A549 (cell line): ENCODE results near the gene ROPN1.
"Not testable (repeated sequence)": the region's sequence is repeated elsewhere in the genome, so short reads cannot be mapped to it uniquely, and the experiment has no call there.

Experiments
- CBX2 ChIP-seq: fragments of 200-600 bp; sonication (generic); IDR thresholded peaks from 2 replicates; pipeline ENCODE4 v1.6.1; 2016; ENCODE audit warnings: low read depth, mild to moderate bottlenecking, borderline replicate concordance
- CTCF ChIP-seq: fragments of >200 bp; sonication (Bioruptor Twin); formaldehyde crosslinking; IDR thresholded peaks from 3 replicates; pipeline ENCODE4 v1.5.1; 2016
- E2F6 ChIP-seq: IDR thresholded peaks from 2 replicates; pipeline ENCODE4 v1.6.1; 2012; ENCODE audit warnings: low read depth, borderline replicate concordance
- JUN ChIP-seq, 2 experiments: fragments of >200 bp; sonication (Bioruptor Twin); formaldehyde crosslinking; IDR thresholded peaks; 2 replicates in 1 of 2; 3 replicates in 1 of 2; pipeline ENCODE4 v1.6.1; 2016 to 2017
- KDM1A ChIP-seq: fragments of 200-600 bp; sonication (generic); IDR thresholded peaks from 2 replicates; pipeline ENCODE4 v1.6.1; 2016; ENCODE audit warnings: low read depth, mild to moderate bottlenecking
- MAFK ChIP-seq: fragments of 450-650 bp; IDR thresholded peaks from 2 replicates; pipeline ENCODE4 v1.6.1; 2014; ENCODE audit not compliant: partially characterized antibody
- POLR2A ChIP-seq: IDR thresholded peaks from 2 replicates; pipeline ENCODE4 v1.6.1; 2012; ENCODE audit warnings: mild to moderate bottlenecking, low read length
- RCOR1 ChIP-seq: fragments of 150-350 bp; IDR thresholded peaks from 2 replicates; pipeline ENCODE4 v1.6.1; 2014; ENCODE audit warnings: antibody characterized with exemption, low read length, low read depth
- USF2 ChIP-seq: fragments of 450-650 bp; IDR thresholded peaks from 2 replicates; pipeline ENCODE4 v1.6.1; 2014; ENCODE audit warnings: antibody characterized with exemption
- ZFP36 ChIP-seq: fragments of 450-650 bp; IDR thresholded peaks from 2 replicates; pipeline ENCODE4 v1.6.1; 2014; ENCODE audit warnings: borderline replicate concordance; ENCODE audit not compliant: partially characterized antibody
- TF ChIP-seq, protein P1 (sequence below): IDR thresholded peaks from 2 replicates; pipeline ENCODE4 v1.6.1; 2012
- TF ChIP-seq, protein P2 (sequence below): fragments of 150-350 bp; IDR thresholded peaks from 2 replicates; pipeline ENCODE4 v1.6.1; 2014; ENCODE audit warnings: low read depth, mild to moderate bottlenecking, low read length

DNA sequence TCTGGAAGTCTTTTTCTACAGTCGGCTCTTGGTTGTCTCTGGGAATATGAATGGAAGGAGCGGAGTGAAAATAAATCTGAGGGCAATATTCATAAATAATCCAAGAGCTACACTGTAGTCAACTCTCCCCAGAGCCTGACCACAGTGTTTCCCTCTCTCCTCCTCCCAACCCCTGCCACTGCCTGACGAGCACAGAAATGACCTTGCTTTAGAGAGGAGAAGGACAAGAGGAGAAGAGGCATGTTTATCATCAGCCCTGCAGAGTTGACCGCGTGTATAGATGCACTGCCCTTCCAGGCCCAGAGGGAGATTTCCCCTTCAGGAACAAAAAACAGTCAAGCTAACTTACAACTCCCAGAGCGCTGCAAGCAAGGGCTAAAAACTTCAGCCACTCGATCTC is 16.9 kb downstream of the ROPN1 start:
- TF ChIP-seq CTCF; KDM1A; POLR2A; E2F6; JUN (IDR thresholded peaks at IDR 0.05); USF2; RCOR1; MAFK; ZFP36; CBX2: not testable (repeated sequence)
- TF ChIP-seq, protein P1, sequence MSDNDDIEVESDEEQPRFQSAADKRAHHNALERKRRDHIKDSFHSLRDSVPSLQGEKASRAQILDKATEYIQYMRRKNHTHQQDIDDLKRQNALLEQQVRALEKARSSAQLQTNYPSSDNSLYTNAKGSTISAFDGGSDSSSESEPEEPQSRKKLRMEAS = not testable (repeated sequence)
- TF ChIP-seq, protein P2, sequence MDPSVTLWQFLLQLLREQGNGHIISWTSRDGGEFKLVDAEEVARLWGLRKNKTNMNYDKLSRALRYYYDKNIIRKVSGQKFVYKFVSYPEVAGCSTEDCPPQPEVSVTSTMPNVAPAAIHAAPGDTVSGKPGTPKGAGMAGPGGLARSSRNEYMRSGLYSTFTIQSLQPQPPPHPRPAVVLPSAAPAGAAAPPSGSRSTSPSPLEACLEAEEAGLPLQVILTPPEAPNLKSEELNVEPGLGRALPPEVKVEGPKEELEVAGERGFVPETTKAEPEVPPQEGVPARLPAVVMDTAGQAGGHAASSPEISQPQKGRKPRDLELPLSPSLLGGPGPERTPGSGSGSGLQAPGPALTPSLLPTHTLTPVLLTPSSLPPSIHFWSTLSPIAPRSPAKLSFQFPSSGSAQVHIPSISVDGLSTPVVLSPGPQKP = not testable (repeated sequence)
